Small intestine (tissue), 7 donors: Measurements from ENCODE around the gene KCNT1. TPM values are rescaled to one million over a fixed set of nuclear protein-coding genes. Genes with fewer than 3 reads are reported as not detected.

Source experiments
- DNase-seq, 2 donors: peaks; one replicate each; pipeline versions ENCODE4 v3.0.0 to v3.0.0-alpha.2; 2013
- FAIRE-seq: peaks from 2 replicates; lab custom pipeline; 2012; peaks lifted over from hg19 to GRCh38; lab: Jason Lieb, UNC
- H3K27ac ChIP-seq, 3 donors: one replicate each; pipeline ENCODE4 v1.5.1; 2013; ENCODE audit warnings: low read length in 2 of 3, mild to moderate bottlenecking in 2 of 3, control low read depth in 1 of 3, inconsistent platforms in 1 of 3, low read depth in 1 of 3, moderate library complexity in 1 of 3
- H3K27me3 ChIP-seq, 3 donors: one replicate each; pipeline ENCODE4 v1.6.1; 2013; ENCODE audit warnings: low read length in 3 of 3, inconsistent platforms in 1 of 3; ENCODE audit not compliant: control insufficient read depth in 3 of 3, insufficient read depth in 3 of 3
- H3K36me3 ChIP-seq, 3 donors: one replicate each; pipeline ENCODE4 v1.6.1; 2013; ENCODE audit warnings: low read length in 3 of 3, inconsistent platforms in 1 of 3, low read depth in 1 of 3, mild to moderate bottlenecking in 1 of 3, moderate library complexity in 1 of 3; ENCODE audit not compliant: control insufficient read depth in 3 of 3, insufficient read depth in 2 of 3
- H3K4me1 ChIP-seq, 3 donors: one replicate each; pipeline ENCODE4 v1.6.1; 2013; ENCODE audit warnings: low read length in 2 of 3, inconsistent platforms in 1 of 3, low read depth in 1 of 3, mild to moderate bottlenecking in 1 of 3, moderate library complexity in 1 of 3; ENCODE audit not compliant: control insufficient read depth in 3 of 3, insufficient read depth in 2 of 3
- H3K4me3 ChIP-seq, 3 donors: one replicate each; pipeline ENCODE4 v1.5.1; 2013; ENCODE audit warnings: low read length in 3 of 3, control low read depth in 1 of 3, inconsistent platforms in 1 of 3, low read depth in 1 of 3, mild to moderate bottlenecking in 1 of 3, moderate library complexity in 1 of 3
- H3K9me3 ChIP-seq, 2 donors: one replicate each; pipeline ENCODE4 v1.6.1; 2013; ENCODE audit warnings: low read depth in 1 of 2, low read length in 1 of 2; ENCODE audit not compliant: control insufficient read depth in 2 of 2, insufficient read depth in 1 of 2
- WGBS, 3 donors: extraction: QIAGEN DNeasy Blood & Tissue Kit; methylation state at CpG; one replicate each; pipeline ENCODE4 v1.1.7; 2013; 5-methylcytosine and 5-hydroxymethylcytosine counted together
- polyA plus RNA-seq, 4 donors: library from polyadenylated mRNA; stranded (reverse) in 3 of 4; unstranded in 1 of 4; fragments of 200-250 nt in 3 of 4; fragments of 120-200 nt in 1 of 4; gene quantifications; one replicate each; pipeline versions ENCODE4 v1.2.1 to v1.2.3, GENCODE V29; 2013
- donor health status: healthy with polysubstance abuse.
- donor health status: control.
- donor health status: control.
- donor health status: Bipolar disorder and iron deficiency.
- donor health status: healthy.

Gene KCNT1
- polyA plus RNA-seq, 4 donors, result 0.22 to 0.25 TPM; not detected in 2

- Histone ChIP-seq H3K4me1 (peaks cover 0 to 3% (median 0%) of the 10 kb centered on the region in 3 donors), H3K9me3 (no peaks in the 10 kb centered on the region), H3K4me3 (no peak overlapping the region), H3K27me3 (no peaks in the 10 kb centered on the region), H3K27ac (no peak overlapping the region), H3K36me3 (no peaks in the 10 kb centered on the region)
- no peak for DNase-seq
- 78 to 93% (median 87%) methylated on average over 13 of the region's 13 CpGs for WGBS, 3 donors
- no peak for FAIRE-seq
Observed at GRCh38 chr9:135789838-135790291, 87.9 kb downstream of the KCNT1 start.

- FAIRE-seq, result no peak
- H3K36me3 ChIP-seq, result no peaks in the 10 kb centered on the region
- no peak overlapping the region for H3K27ac ChIP-seq
- DNase-seq, result no peak
- no peaks in the 10 kb centered on the region for H3K9me3 ChIP-seq
- H3K4me3 ChIP-seq, result no peak overlapping the region
- no peaks in the 10 kb centered on the region for H3K27me3 ChIP-seq
- peaks cover 0 to 3% (median 0%) of the 10 kb centered on the region in 3 donors for H3K4me1 ChIP-seq
- 88 to 93% (median 93%) methylated on average over 7 to 10 of the region's 10 CpGs for WGBS, 3 donors
Observed at GRCh38 chr9:135790356-135790755, 88.4 kb downstream of the KCNT1 start.

GRCh38 chr9:135790850-135791249 is 88.9 kb downstream of the KCNT1 start:
- no peak overlapping the region for H3K4me3 ChIP-seq
- H3K36me3 ChIP-seq, result no peaks in the 10 kb centered on the region
- H3K27me3 ChIP-seq, result no peaks in the 10 kb centered on the region
- peaks cover 0 to 3% (median 0%) of the 10 kb centered on the region in 3 donors for H3K4me1 ChIP-seq
- WGBS, 3 donors, result 69 to 79% (median 74%) methylated on average over 11 of the region's 11 CpGs
- FAIRE-seq (no peak), DNase-seq (no peak)
- H3K27ac ChIP-seq, result no peak overlapping the region
- no peaks in the 10 kb centered on the region for H3K9me3 ChIP-seq

GRCh38 chr9:135791431-135792267 is 89.7 kb downstream of the KCNT1 start:
- H3K9me3 ChIP-seq, result no peaks in the 10 kb centered on the region
- H3K4me1 ChIP-seq, result peaks cover 0 to 3% (median 0%) of the 10 kb centered on the region in 3 donors
- 68 to 76% (median 72%) methylated on average over 33 to 35 of the region's 35 CpGs for WGBS, 3 donors
- H3K4me3 ChIP-seq, result no peak overlapping the region
- DNase-seq (no peak), FAIRE-seq (no peak)
- H3K36me3 ChIP-seq, result no peaks in the 10 kb centered on the region
- H3K27ac ChIP-seq, result no peak overlapping the region
- no peaks in the 10 kb centered on the region for H3K27me3 ChIP-seq

- FAIRE-seq (no peak), DNase-seq (no peak)
- no peaks in the 10 kb centered on the region for H3K36me3 ChIP-seq
- WGBS, 3 donors, result 67 to 82% (median 79%) methylated on average over 31 of the region's 31 CpGs
- no peak overlapping the region for H3K27ac ChIP-seq
- no peaks in the 10 kb centered on the region for H3K9me3 ChIP-seq
- H3K4me1 ChIP-seq, result peaks cover 0 to 3% (median 0%) of the 10 kb centered on the region in 3 donors
- no peaks in the 10 kb centered on the region for H3K27me3 ChIP-seq
- no peak overlapping the region for H3K4me3 ChIP-seq
Observed at GRCh38 chr9:135792268-135793128, 90.5 kb downstream of the KCNT1 start.

- no peak for FAIRE-seq
- WGBS, 3 donors, result 65 to 78% (median 72%) methylated on average over 16 of the region's 16 CpGs
- Histone ChIP-seq H3K27me3 (no peaks in the 10 kb centered on the region), H3K9me3 (no peaks in the 10 kb centered on the region), H3K4me1 (peaks cover 0 to under 1% (median 0%) of the 10 kb centered on the region in 3 donors), H3K27ac (no peak overlapping the region), H3K4me3 (no peak overlapping the region), H3K36me3 (no peaks in the 10 kb centered on the region)
- DNase-seq, result no peak
Observed at GRCh38 chr9:135793221-135794056, 91.5 kb downstream of the KCNT1 start.

- H3K36me3 ChIP-seq, result no peaks in the 10 kb centered on the region
- no peak overlapping the region for H3K27ac ChIP-seq
- 75 to 85% (median 81%) methylated on average over 6 to 7 of the region's 7 CpGs for WGBS, 3 donors
- DNase-seq, result no peak
- no peaks in the 10 kb centered on the region for H3K27me3 ChIP-seq
- H3K9me3 ChIP-seq, result no peaks in the 10 kb centered on the region
- no peak for FAIRE-seq
- no peak overlapping the region for H3K4me3 ChIP-seq
- H3K4me1 ChIP-seq, result no peaks in the 10 kb centered on the region
Observed at GRCh38 chr9:135794057-135794335, 92.0 kb downstream of the KCNT1 start.
